SK-N-DZ (cell line): ENCODE data around the gene AOPEP.
"Not testable (repeated sequence)": the region's sequence is repeated elsewhere in the genome, so short reads cannot be mapped to it uniquely, and the experiment has no call there.

Experiments used
- DNase-seq: peaks from one replicate; pipeline ENCODE4 v3.0.0-alpha.2; 2015; ENCODE audit warnings: low spot score

The AOPEP gene

GRCh38 chr9:94931740-94932139, 205.2 kb downstream of the AOPEP start:
- DNase-seq = no peak

- DNase-seq = no peak
These were observed 206.4 kb downstream of the AOPEP start for GRCh38 chr9:94932652-94933510.

- DNase-seq = no peak
These were observed 207.0 kb downstream of the AOPEP start for GRCh38 chr9:94933511-94933828.

- no peak for DNase-seq
These were observed 208.4 kb downstream of the AOPEP start for GRCh38 chr9:94934816-94935328.

GRCh38 chr9:94935396-94935795, 208.9 kb downstream of the AOPEP start:
- no peak for DNase-seq

GRCh38 chr9:94936419-94936818, 209.9 kb downstream of the AOPEP start:
- no peak for DNase-seq

GRCh38 chr9:94937214-94937903, 210.9 kb downstream of the AOPEP start:
- no peak for DNase-seq

- DNase-seq = no peak
These were observed 211.9 kb downstream of the AOPEP start for GRCh38 chr9:94938384-94938783.

GRCh38 chr9:94940296-94940695, 213.8 kb downstream of the AOPEP start:
- DNase-seq = not testable (repeated sequence)

- no peak for DNase-seq
These were observed 214.8 kb downstream of the AOPEP start for GRCh38 chr9:94941211-94941875.

GRCh38 chr9:94944626-94945025, 218.1 kb downstream of the AOPEP start:
- DNase-seq = no peak

- no peak for DNase-seq
These were observed 219.0 kb downstream of the AOPEP start for GRCh38 chr9:94945197-94946144.

GRCh38 chr9:94946256-94946655, 219.8 kb downstream of the AOPEP start:
- no peak for DNase-seq

- no peak for DNase-seq
These were observed 222.2 kb downstream of the AOPEP start for GRCh38 chr9:94948567-94949235.

GRCh38 chr9:94949370-94949769, 222.9 kb downstream of the AOPEP start:
- no peak for DNase-seq

GRCh38 chr9:94950040-94950578, 223.6 kb downstream of the AOPEP start:
- DNase-seq = no peak

GRCh38 chr9:94950579-94951323, 224.3 kb downstream of the AOPEP start:
- no peak for DNase-seq

- DNase-seq = no peak
These were observed 225.0 kb downstream of the AOPEP start for GRCh38 chr9:94951324-94952135.
